Stimulated activated naive CD4-positive, alpha-beta T cell (primary cell): ENCODE data around the gene RAX2.
"Not testable (repeated sequence)": the region's sequence is repeated elsewhere in the genome, so short reads cannot be mapped to it uniquely, and the experiment has no call there.

ENCODE experiments used
- DNase-seq, 6 experiments: peaks; one replicate each; lab custom pipeline; 2025; lab: John Stamatoyannopoulos, UW

RAX2 gene

GRCh38 chr19:3760871-3761361 lies 11.1 kb downstream of the RAX2 start:
- DNase-seq: peak in 4 of 6 experiments; percentile 14 to 46 (median 39)

- DNase-seq: no peak
Measured at GRCh38 chr19:3759482-3760254, 12.4 kb downstream of the RAX2 start.

GRCh38 chr19:3758297-3758696 lies 13.7 kb downstream of the RAX2 start:
- DNase-seq: not testable (repeated sequence)

- not testable (repeated sequence) for DNase-seq
Measured at GRCh38 chr19:3757705-3758104, 14.3 kb downstream of the RAX2 start.

- DNase-seq: no peak
Measured at GRCh38 chr19:3753631-3754410, 18.2 kb downstream of the RAX2 start.

GRCh38 chr19:3752492-3752891 lies 19.5 kb downstream of the RAX2 start:
- no peak for DNase-seq

GRCh38 chr19:3751236-3751635 lies 20.8 kb downstream of the RAX2 start:
- DNase-seq: no peak

- DNase-seq: no peak
Measured at GRCh38 chr19:3750211-3750610, 21.8 kb downstream of the RAX2 start.

GRCh38 chr19:3748965-3749364 lies 23.1 kb downstream of the RAX2 start:
- no peak for DNase-seq

- DNase-seq: no peak
Measured at GRCh38 chr19:3746371-3747056, 25.5 kb downstream of the RAX2 start.

- DNase-seq: no peak
Measured at GRCh38 chr19:3745363-3746045, 26.5 kb downstream of the RAX2 start.

GRCh38 chr19:3743486-3743885 lies 28.5 kb downstream of the RAX2 start:
- DNase-seq: no peak

GRCh38 chr19:3740431-3740830 lies 31.6 kb downstream of the RAX2 start:
- no peak for DNase-seq

GRCh38 chr19:3738477-3739220 lies 33.4 kb downstream of the RAX2 start:
- no peak for DNase-seq

- DNase-seq: no peak
Measured at GRCh38 chr19:3737487-3738205, 34.4 kb downstream of the RAX2 start.

- DNase-seq: no peak
Measured at GRCh38 chr19:3736106-3736724, 35.8 kb downstream of the RAX2 start.

- DNase-seq: no peak
Measured at GRCh38 chr19:3734310-3734600, 37.8 kb downstream of the RAX2 start.

GRCh38 chr19:3733549-3734309 lies 38.3 kb downstream of the RAX2 start:
- no peak for DNase-seq

- no peak for DNase-seq
Measured at GRCh38 chr19:3732108-3732507, 39.9 kb downstream of the RAX2 start.
